ENCODE results near the gene DNAI2.

Gene DNAI2

GRCh38 chr17:74245145-74245831 lies 28.7 kb upstream of the DNAI2 start:
- Histone ChIP-seq H3K36me3 (peaks cover 0 to 34% (median 0%) of the 10 kb centered on the region in 3 donors), H3K4me1 (peaks cover 0 to 12% (median 0%) of the 10 kb centered on the region in 4 donors), H3K4me3 (no peak overlapping the region), H3K9me3 (no peaks in the 10 kb centered on the region), H3K27ac (no peak overlapping the region), H3K27me3 (no peaks in the 10 kb centered on the region)
- intact Hi-C loops (cut with DNase I; ENCODE audit: low total_unique reads) = no loop called here
- no peak for DNase-seq
- no peak for TF ChIP-seq CTCF (IDR thresholded peaks at IDR 0.05)

- H3K9me3 ChIP-seq = no peaks in the 10 kb centered on the region
- H3K27ac ChIP-seq = no peak overlapping the region
- no peaks in the 10 kb centered on the region for H3K27me3 ChIP-seq
- intact Hi-C loops (cut with DNase I; ENCODE audit: low total_unique reads) = no loop called here
- H3K4me3 ChIP-seq = no peak overlapping the region
- no peak for TF ChIP-seq CTCF (IDR thresholded peaks at IDR 0.05)
- DNase-seq = no peak
- H3K36me3 ChIP-seq = peaks cover 0 to 34% (median 0%) of the 10 kb centered on the region in 3 donors
- peaks cover 0 to 8% (median 0%) of the 10 kb centered on the region in 4 donors for H3K4me1 ChIP-seq
Observed at GRCh38 chr17:74245871-74246270, 28.2 kb upstream of the DNAI2 start.

- Histone ChIP-seq H3K27ac (no peak overlapping the region), H3K4me1 (no peaks in the 10 kb centered on the region), H3K4me3 (no peak overlapping the region), H3K9me3 (no peaks in the 10 kb centered on the region), H3K27me3 (no peaks in the 10 kb centered on the region), H3K36me3 (peaks cover 0 to 46% (median 0%) of the 10 kb centered on the region in 3 donors)
- no peak for TF ChIP-seq CTCF (IDR thresholded peaks at IDR 0.05)
- intact Hi-C loops (cut with DNase I; ENCODE audit: low total_unique reads) = no loop called here
- no peak for DNase-seq
Observed at GRCh38 chr17:74249590-74250270, 24.3 kb upstream of the DNAI2 start.

GRCh38 chr17:74250324-74250995 lies 23.6 kb upstream of the DNAI2 start:
- H3K27ac ChIP-seq = no peak overlapping the region
- no peak overlapping the region for H3K4me3 ChIP-seq
- intact Hi-C loops (cut with DNase I; ENCODE audit: low total_unique reads) = no loop called here
- no peak for DNase-seq
- H3K9me3 ChIP-seq = no peaks in the 10 kb centered on the region
- peaks cover 0 to 44% (median 0%) of the 10 kb centered on the region in 3 donors for H3K36me3 ChIP-seq
- H3K4me1 ChIP-seq = no peaks in the 10 kb centered on the region
- no peaks in the 10 kb centered on the region for H3K27me3 ChIP-seq
- TF ChIP-seq CTCF (IDR thresholded peaks at IDR 0.05) = no peak

GRCh38 chr17:74251051-74251450 lies 23.0 kb upstream of the DNAI2 start:
- Histone ChIP-seq H3K4me3 (no peak overlapping the region), H3K27ac (no peak overlapping the region), H3K4me1 (no peaks in the 10 kb centered on the region), H3K36me3 (peaks cover 0 to 50% (median 0%) of the 10 kb centered on the region in 3 donors), H3K27me3 (no peaks in the 10 kb centered on the region), H3K9me3 (no peaks in the 10 kb centered on the region)
- no peak for TF ChIP-seq CTCF (IDR thresholded peaks at IDR 0.05)
- intact Hi-C loops (cut with DNase I; ENCODE audit: low total_unique reads) = no loop called here
- DNase-seq = no peak
